SU-DHL-6 (cell line): ENCODE data around the gene BET1.

Source experiments
- EZH2phosphoT487 ChIP-seq: fragments of 200-600 bp; sonication (generic), shearing (Covaris generic); conservative IDR thresholded peaks from 2 replicates; pipeline ENCODE4 v1.6.1; 2018; ENCODE audit warnings: mild to moderate bottlenecking, antibody characterized with exemption, low read length, moderate library complexity, mixed read lengths
- TF ChIP-seq, protein P1 (sequence below): fragments of 200-600 bp; sonication (generic); IDR thresholded peaks from one replicate; pipeline ENCODE4 v1.5.1; 2017; ENCODE audit warnings: antibody characterized with exemption, mild to moderate bottlenecking, low read length, moderate library complexity; ENCODE audit not compliant: insufficient read depth, poor library complexity, severe bottlenecking

DNA sequence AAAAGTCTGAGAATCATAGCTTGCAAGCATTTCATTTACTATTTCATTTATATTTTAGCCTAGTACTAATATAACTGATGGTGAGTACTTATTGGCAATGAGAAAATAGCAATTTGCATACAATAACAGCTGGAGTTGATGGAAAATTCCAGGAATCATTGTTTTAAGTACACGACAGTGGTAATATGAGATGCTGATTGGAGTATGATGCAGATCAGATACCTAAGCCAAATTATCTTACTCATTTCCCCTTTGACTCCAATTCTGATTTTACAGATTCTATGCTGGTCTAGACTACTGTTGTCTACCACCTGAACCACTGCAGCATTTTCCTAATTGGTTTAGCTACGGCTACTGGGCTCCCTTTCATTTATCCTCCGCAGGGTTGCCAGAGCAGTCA lies 45.9 kb downstream of the BET1 start:
- TF ChIP-seq EZH2phosphoT487: no peak
- TF ChIP-seq, protein P1, sequence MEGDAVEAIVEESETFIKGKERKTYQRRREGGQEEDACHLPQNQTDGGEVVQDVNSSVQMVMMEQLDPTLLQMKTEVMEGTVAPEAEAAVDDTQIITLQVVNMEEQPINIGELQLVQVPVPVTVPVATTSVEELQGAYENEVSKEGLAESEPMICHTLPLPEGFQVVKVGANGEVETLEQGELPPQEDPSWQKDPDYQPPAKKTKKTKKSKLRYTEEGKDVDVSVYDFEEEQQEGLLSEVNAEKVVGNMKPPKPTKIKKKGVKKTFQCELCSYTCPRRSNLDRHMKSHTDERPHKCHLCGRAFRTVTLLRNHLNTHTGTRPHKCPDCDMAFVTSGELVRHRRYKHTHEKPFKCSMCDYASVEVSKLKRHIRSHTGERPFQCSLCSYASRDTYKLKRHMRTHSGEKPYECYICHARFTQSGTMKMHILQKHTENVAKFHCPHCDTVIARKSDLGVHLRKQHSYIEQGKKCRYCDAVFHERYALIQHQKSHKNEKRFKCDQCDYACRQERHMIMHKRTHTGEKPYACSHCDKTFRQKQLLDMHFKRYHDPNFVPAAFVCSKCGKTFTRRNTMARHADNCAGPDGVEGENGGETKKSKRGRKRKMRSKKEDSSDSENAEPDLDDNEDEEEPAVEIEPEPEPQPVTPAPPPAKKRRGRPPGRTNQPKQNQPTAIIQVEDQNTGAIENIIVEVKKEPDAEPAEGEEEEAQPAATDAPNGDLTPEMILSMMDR: no peak
